ENCODE measurements around the gene NAT14.
"Not testable (repeated sequence)": the region's sequence is repeated elsewhere in the genome, so short reads cannot be mapped to it uniquely, and the experiment has no call there.

Gene NAT14

DNA sequence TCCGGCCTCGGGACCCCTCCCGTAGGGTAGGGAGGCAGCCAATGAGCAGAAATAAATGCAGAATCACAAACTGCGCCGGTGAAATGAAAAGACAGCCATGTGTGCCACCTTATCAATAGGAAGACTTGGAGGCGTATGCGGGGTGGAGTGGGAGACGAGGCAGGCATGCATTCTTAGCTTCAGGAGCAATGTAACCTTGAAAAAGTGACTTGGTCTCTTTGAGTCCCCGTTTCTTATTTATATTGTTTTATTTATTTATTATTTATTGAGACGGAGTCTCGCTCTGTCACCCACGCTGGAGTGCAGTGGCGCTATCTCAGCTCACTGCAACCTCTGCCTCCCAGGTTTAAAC is 19.2 kb downstream of the NAT14 start:
- DNase-seq: no peak

DNA sequence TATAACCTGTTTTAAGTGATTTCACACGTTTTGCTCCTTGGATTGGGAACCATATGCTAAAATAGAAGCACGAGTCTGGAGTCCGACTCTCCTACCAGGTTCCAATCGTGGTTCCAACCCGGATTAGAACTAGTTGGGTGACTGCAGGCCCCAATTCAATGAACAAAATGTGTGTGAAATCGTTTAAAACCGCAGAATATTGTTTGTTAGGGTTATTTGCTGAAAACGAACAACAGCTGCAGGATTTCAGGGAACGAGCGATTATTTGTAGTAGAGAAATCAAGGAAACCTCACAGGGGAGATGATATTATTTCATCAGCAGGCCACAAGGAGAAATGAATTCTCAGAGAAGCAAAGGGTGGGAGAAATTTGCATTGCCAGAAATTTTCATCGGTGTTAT is 20.0 kb downstream of the NAT14 start:
- no peak for DNase-seq

DNA sequence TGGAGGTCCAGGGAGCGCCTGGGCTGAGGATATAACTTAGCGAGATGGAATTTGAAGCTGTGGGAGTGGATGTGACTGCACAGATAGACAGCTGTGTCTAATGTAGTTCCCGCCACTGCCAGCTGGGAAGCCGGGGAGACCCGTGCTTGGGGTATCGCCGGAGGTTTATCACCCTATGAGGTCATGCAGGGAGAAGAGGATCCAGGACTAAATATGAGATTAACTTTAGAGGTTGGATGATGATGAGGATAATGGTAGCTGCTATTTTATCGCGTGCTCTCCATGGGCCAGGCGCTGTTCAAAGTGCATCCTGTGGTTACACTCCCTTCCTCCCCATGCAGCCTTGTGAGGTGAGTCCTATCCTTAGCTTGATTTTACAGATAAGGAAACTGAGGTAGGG is 23.1 kb downstream of the NAT14 start:
- DNase-seq: no peak

DNA sequence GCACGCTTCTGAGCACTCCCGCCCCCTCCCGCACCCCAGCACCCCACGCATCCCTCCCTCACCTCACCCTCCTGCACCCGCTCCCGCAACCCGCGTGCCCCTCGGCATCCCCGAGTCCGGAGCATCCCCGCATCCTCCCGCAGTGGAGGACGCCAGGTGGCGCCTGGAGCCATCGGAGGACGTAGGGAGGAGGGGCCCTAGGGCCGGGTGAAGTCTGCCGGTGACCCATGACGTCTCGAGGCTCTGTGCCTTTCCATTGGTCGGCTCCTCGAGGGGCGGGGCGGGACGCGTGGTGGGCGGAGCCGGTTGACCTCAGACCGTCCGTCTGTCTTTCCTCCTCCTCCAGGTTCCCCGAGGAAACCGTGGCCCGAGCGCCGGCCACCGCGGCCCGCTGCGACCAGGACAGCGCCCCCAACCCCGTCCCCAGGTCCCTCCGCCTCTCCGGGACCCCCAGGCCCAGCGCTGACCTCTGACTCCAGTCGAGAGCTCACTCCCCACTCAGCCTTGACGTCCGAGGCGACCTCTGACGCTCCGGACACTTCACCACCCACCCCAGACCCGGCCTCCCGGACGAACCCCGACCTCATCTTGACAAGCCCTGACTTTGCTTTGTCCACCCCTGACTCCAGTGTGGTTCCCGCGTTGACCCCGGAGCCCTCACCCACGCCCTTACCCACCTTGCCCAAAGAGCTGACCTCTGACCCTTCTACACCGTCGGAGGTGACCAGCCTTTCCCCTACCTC is 32.1 kb downstream of the NAT14 start:
- peak; percentile 54 for DNase-seq

DNA sequence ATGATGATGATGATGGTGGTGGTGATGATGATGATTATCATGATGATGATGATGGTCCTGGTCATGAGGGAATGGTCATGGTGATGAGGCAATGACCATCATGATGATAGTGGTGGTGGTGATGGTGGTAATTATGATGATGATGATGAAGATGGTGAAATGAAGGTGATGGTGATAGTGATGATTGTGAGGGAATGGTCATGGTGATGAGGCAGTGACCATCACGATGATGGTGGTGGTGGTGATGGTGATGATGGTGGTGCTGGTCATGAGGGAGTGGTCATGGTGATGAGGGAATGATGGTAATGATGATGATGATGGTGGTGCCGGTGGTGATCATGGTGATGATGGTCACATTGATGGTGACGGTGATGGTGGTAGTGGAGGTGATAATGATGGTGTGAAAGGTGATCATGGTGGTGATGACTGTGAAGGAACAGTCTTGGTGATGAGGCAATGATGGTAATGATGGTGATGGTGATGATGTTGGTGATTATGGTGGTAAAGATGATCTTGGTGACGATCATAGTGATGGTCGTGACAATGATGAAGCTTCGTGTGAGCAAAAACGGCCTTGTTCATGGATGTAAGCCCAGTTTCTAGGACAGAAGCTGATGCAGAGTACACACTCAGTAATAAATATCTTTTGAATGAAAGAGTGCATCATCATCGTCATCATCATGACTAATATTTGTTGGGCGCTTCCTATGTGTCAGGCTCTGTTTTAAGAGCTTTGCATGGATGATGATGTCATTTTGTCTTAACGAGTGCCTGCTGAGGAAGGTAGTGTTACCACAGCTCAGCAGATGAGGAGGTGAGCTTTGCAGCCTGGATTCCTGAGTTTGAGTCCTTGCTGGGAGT is 34.7 kb downstream of the NAT14 start:
- no peak for DNase-seq

DNA sequence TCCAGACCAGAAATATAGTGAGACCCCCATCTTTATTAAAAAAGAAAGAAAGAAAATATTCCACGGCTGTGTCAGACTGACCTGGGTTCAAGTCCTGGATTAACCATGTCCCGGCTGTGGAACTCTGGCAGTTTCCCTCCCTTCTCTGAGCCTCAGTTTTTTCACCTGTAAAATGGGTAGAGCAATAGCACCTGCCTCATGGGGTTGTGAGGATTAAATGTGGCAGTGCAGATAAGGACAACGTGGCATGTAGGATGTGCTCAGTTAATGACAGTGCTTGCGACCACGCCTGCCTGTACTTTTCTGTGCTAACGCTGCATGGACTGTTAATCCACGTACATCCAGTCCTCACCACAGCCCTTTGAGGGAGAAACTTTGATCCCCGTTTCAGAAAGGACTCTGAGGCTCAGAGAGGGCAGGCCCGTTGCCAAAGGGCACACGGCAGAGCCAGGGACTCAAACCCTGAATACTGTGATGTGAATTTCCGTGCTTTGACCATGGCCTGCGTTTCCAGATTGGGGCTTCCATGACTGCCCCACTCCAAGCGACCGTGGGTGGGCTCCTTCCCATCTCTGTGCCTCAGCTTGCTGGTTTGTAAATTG is 35.8 kb downstream of the NAT14 start:
- no peak for DNase-seq

DNA sequence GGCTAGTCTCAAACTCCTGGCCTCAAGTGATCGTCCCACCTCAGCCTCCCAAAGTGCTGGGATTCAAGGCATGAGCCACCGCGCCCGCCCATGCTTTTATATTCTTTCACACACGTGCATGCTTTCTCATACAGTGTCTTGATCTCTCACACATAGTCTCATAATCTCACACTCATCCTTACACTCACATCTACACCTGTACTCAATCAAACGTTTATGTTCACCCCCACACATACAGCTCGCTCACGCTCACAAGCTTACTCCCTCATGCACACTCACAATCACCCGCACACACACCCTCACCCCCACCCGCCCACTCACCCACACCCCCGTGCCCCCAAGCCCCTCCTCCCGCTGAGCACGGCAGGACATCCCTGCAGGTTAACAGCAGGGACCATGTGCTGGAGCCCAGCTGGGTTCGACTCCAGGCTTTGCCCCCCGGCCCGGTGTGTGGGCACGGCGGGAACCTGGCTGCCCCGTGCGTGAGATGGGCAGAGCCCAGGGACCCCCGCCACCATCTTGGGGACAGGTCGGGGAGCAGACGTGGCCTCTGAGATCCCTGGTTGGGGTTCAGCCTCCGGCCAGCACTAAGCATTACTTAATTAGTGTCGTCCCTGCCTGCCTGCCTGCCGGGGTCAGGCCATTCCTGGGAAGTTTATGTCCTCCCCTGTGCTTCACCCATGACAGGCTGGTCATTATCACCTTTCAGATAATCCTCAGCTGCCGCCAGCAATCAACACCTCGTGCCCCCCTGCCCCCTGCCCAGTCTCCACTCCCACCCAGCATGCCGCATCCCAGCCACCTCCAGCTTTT is 40.5 kb downstream of the NAT14 start:
- no peak for DNase-seq

DNA sequence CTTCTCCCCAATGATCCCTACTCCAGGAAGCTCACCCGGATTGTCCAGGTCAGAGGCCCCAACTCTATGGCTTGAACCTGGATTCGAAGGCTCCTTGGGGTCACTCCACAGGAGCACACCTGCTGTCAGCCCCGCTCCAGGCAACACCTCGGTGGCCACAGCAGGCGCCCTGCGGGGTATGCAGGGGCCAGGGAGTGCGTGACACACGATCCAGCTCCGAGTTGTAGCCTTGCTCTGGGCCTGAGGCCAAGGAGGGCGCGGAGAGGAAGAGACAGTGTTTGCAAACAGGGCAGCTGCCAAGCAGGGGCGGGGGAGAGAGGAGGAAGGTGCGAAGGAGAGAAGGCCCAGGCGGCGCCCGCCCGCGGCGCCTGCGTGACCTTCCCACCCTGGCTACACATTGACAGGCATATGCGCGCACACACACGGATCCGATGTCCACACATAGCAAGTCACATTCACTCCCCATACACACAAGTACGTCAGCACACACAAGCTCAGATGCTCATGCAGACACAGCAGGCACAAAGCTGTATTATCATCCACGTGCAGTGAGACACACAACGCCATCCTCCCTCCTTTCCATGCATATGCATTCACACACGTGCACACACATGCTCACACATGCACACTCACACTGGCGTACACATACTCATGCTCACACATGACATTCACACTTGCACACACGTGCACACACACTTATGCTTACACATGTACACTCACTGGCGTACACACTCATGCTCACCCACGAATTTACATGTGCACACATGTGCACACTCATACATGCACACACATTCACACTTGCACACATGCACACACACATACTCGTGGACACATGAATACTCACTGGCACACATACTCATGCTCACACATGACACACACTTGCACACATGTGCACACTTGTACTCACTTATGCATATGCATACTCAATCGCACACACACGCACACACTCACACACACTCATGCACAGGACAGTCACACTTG is 41.5 kb downstream of the NAT14 start:
- DNase-seq: peak; percentile 51

DNA sequence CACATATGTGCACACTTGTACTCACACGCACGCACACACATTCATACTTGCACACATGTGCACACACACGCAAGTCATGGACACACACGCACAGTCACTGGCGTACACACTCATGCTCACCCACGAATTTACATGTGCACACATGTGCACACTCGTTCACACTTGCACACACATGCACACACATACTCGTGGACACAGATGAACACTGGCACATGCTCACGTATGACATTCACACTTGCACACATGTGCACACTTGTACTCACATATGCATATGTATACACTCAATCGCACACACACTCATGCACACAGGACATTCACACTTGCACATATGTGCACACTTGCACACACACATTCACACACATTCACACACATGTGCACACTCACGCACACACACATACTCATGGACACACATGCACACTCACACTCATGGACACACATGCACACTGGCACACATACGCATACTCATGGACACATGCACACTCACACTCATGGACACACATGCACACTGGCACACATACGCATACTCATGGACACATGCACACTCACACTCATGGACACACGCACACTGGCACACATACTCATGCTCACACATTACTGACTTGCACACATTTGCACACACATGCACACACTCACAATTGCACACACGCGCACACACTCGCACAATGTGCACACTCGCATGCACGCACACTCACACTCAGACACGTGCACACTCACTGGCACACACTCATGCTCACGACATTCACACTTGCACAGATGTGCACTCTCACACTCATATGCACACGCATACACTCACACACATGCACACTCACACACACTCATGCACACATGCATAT is 42.4 kb downstream of the NAT14 start:
- no peak for DNase-seq

DNA sequence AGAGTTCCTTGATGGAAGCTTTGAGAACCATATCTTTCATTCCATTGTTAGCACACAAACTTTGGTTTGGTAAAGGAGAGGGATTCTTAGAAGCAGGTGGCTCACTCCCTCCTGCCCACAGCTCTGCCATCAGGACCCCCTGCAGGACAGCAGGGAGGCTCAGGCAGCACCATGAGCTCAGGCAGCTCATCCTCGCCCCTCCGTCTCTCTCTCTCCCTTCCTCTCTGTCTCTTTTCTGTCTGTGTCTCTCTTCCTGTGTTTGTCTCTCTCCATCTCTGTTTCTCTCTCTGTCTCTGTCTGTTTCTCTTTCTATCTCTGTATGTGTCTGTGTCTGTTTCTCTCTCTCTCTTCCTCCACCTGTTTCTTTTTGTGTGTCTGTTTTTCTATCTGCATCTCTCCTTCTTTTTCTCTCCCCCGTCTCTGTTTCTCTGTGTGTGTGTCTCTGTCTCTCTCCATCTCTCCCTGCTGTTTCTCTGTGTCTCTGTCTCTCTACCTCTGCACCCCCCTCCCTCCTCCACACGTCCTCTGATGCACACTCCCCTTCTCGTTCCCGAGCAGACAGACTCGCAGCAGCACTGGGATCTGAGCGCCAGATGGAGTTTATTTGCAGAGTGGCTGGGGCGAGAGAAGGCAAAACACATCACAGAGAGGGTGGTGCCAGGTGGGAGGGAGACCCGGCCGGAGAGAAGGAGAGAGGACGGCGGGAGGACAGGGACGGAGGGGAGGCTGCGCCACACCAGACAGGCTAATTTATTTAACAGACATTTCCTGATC is 43.2 kb downstream of the NAT14 start:
- no peak for DNase-seq

DNA sequence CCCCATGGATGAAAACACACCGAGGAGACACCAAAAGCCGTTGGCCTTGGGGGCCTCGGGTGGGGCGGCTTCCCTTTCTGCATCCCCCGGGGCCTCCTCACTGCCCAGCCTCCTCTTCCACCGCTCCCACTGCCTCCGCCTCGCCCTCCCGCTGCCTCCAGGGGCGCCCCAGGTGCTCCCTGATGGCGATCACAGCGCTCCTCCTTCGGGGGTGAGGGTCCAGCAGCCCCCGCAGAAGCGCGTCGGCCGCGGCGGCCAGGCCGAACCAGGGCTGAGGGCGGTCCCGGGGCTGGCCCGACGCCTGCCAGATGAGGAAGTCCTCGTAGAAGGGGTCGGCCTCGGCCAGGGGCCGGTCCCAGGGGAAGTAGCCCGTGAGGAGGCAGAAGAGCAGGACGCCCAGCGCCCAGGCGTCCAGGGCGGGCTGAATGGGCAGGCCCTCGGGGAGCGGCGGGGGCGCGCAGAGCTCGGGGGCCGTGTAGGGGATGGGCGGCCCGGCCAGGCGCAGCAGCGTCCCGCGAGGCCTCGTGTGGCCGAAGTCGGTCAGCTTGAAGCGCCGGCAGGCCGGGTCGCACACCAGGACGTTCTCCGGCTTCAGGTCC is 44.7 kb downstream of the NAT14 start:
- no peak for DNase-seq

DNA sequence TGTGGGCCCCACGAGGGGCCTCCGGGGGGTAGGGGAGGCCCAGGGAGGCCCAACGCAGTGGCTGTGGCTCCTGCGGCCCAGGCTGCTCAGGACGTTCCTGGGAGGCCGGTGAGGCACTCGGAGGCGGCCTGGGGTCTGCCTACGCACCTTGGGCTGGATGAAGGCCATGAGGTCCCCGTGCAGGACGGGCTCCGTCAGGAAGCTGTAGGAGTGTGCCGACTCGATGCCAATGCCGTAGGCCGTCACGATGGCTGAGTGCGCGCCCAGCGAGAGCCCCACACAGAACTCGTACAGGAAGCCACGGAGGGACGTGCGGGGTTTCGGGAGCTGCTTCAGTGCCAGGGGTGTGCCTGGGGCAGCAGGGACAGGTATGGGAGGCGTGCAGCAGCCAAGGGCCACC is 46.0 kb downstream of the NAT14 start:
- DNase-seq: no peak

DNA sequence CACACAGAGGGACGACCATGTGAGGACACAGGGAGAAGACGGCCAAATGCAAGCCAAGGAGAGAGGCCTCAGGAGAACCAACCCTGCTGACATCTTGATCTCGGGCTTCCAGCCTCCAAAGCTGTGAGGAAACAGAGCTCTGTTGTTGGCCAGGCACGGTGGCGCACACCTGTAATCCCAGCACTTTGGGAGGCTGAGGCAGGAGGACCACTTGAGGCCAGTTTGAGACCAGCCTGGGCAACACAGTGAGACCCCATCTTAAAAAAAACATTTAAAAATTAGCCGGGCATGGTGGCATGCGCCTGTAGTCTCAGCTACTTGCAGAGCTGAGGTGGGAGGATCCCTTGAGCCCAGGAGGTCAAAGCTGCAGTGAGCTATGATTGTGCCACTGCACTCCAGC is 49.3 kb downstream of the NAT14 start:
- DNase-seq: not testable (repeated sequence)

DNA sequence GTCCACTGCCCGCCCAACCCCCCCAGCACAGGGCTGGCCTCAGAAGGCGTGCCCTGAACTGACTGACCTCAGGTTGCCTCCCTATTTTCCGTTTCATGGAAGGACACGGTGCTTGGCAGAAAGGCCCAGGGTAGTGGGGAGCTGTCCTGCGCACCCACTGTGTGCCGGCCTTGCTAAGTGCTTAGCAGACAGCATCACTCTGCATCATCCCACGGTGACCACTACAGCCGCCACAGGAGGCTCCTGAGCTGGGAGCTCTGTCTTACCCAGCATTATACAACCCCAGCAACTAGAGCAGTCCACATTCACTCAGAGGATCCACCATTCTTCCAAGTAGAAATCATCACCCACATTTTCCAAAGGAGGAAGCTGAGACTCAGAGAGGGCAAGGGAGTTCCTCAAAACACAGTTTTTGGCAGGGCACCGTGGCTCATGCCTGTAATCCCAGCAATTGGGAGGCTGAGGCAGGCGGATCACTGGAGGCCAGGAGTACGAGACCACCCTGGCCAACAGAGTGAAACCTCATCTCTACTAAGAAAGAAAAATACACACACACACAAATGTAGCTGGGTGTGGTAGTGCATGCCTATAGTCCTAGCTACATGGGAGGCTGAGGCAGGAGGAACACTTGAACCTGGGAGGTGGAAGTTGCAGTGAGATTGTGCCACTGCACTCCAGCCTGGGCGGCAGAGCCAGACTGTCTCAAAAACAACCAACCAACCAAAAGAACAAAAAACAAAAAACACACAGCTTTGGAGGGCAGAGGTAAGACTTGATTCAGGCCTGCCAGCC is 50.4 kb downstream of the NAT14 start:
- no peak for DNase-seq

DNA sequence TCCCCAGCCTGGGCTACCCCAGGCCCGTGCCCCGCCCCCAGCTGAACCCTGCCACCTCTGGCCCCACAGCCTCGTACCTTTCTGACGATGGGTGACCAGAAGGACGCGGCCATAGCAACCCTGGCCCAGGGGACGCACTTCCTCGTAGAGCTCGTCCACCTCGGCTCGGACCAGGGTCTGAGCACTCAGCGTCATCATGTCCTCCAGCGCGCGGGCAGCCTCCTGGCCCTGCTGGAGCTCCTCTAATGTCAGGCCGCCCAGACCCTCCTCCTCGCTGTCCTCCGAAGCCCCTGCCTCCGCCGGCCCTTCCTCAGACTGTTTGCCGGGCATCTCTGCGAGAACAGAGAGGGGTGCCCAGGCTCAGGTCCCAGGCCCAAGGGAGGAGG is 51.0 kb downstream of the NAT14 start:
- no peak for DNase-seq

DNA sequence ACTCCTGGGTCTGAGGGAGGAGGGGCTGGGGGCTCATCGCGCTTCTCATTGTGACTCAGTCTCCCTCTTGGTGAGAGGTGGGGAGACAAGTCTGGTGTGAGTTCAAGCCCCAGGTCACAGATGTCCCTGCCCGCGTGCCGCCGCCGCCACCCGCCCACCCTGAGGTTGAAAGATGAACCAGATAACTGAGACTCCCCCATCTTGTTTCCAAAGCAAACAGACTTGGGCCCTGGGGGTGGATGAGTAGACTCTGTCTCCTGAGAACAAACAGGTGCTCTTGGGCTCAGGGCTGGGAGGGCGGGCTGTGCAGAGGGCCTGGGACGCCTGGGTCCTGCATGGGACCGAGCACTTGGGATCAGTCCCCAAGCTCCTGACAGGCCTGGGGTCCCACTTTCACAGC is 51.4 kb downstream of the NAT14 start:
- DNase-seq: no peak
